Karpas-422 (cell line): ENCODE results near the gene NAA80. TPM values are rescaled to one million over a fixed set of nuclear protein-coding genes. Genes with fewer than 3 reads are reported as not detected.

Experiments
- DNase-seq: peaks from one replicate; pipeline ENCODE4 v3.0.0-alpha.2; 2015
- H2AFZ ChIP-seq: fragments of 200-600 bp; sonication (generic); 2 replicates; pipeline ENCODE4 v1.6.1; 2014; ENCODE audit warnings: antibody characterized with exemption, low read length, mixed read lengths
- H3K27ac ChIP-seq: fragments of 200-600 bp; sonication (generic); 2 replicates; pipeline ENCODE4 v1.5.1; 2014; ENCODE audit warnings: mild to moderate bottlenecking, low read length, moderate library complexity
- H3K27me3 ChIP-seq: fragments of 200-600 bp; sonication (generic); 2 replicates; pipeline ENCODE4 v1.6.1; 2014; ENCODE audit warnings: low read length, mixed read lengths
- H3K36me3 ChIP-seq: fragments of 200-600 bp; sonication (generic); 2 replicates; pipeline ENCODE4 v1.6.1; 2014; ENCODE audit warnings: low read length, mixed read lengths; ENCODE audit not compliant: insufficient read depth
- H3K4me1 ChIP-seq: fragments of 200-600 bp; sonication (generic); 2 replicates; pipeline ENCODE4 v1.6.1; 2014; ENCODE audit warnings: mild to moderate bottlenecking, low read length, mixed read lengths
- H3K4me2 ChIP-seq: fragments of 200-600 bp; sonication (generic); 2 replicates; pipeline ENCODE4 v1.6.1; 2014; ENCODE audit warnings: low read length, low read depth, mild to moderate bottlenecking; ENCODE audit not compliant: poor library complexity, severe bottlenecking
- H3K4me3 ChIP-seq: fragments of 200-600 bp; sonication (generic); 2 replicates; pipeline ENCODE4 v1.5.1; 2014; ENCODE audit warnings: mild to moderate bottlenecking, antibody characterized with exemption, low read length, mixed read lengths
- H3K79me2 ChIP-seq: fragments of 200-600 bp; sonication (generic); 2 replicates; pipeline ENCODE4 v1.6.1; 2014; ENCODE audit warnings: mild to moderate bottlenecking, low read length, mixed read lengths
- H3K9ac ChIP-seq: fragments of 200-600 bp; sonication (generic); 2 replicates; pipeline ENCODE4 v1.6.0; 2014; ENCODE audit warnings: low read length
- H3K9me2 ChIP-seq: fragments of 200-600 bp; sonication (generic), shearing (Covaris generic); replicated peaks from 2 replicates; pipeline ENCODE4 v1.6.0; 2014; ENCODE audit warnings: mild to moderate bottlenecking, low read length, moderate library complexity; ENCODE audit not compliant: insufficient read depth
- H3K9me3 ChIP-seq: fragments of 300-700, 200-600 bp; sonication (generic); 2 replicates; pipeline ENCODE4 v1.6.1; 2014; ENCODE audit warnings: low read length, mixed read lengths
- H4K20me1 ChIP-seq: fragments of 200-600 bp; sonication (generic); 2 replicates; pipeline ENCODE4 v1.6.1; 2014; ENCODE audit warnings: mild to moderate bottlenecking, antibody characterized with exemption, low read length, low read depth; ENCODE audit not compliant: insufficient read depth
- total RNA-seq: library from RNA; depleted of rRNA; stranded (reverse); fragments of >200 nt; shearing (Covaris generic); gene quantifications from 2 replicates; pipeline ENCODE4 v1.2.3, GENCODE V29; 2014; ENCODE audit warnings: low replicate concordance

The NAA80 gene
- total RNA-seq, 1 experiment from 2014 or later, result 18.1 TPM

- Histone ChIP-seq H3K27ac (no peak overlapping the region), H3K9me3 (no peaks in the 10 kb centered on the region), H3K4me2 (no peak overlapping the region), H3K9me2 (no peaks in the 10 kb centered on the region), H3K27me3 (no peaks in the 10 kb centered on the region), H3K9ac (no peak overlapping the region), H2AFZ (no peak overlapping the region), H3K79me2 (no peaks in the 10 kb centered on the region), H3K4me3 (no peak overlapping the region), H4K20me1 (no peaks in the 10 kb centered on the region), H3K36me3 (no peaks in the 10 kb centered on the region), H3K4me1 (peaks cover 3% of the 10 kb centered on the region)
- DNase-seq, result no peak
Measured at GRCh38 chr3:50269977-50270413, 29.2 kb downstream of the NAA80 start.

GRCh38 chr3:50269460-50269859 lies 29.7 kb downstream of the NAA80 start:
- no peak for DNase-seq
- Histone ChIP-seq H3K4me2 (no peak overlapping the region), H3K9me3 (no peaks in the 10 kb centered on the region), H2AFZ (no peak overlapping the region), H3K9me2 (no peaks in the 10 kb centered on the region), H3K9ac (no peak overlapping the region), H3K36me3 (no peaks in the 10 kb centered on the region), H3K27me3 (no peaks in the 10 kb centered on the region), H3K27ac (no peak overlapping the region), H3K4me1 (peaks cover 3% of the 10 kb centered on the region), H3K79me2 (no peaks in the 10 kb centered on the region), H3K4me3 (no peak overlapping the region), H4K20me1 (no peaks in the 10 kb centered on the region)

- H3K27me3 ChIP-seq, result no peaks in the 10 kb centered on the region
- no peaks in the 10 kb centered on the region for H4K20me1 ChIP-seq
- no peak within 1 kb of the TSS for H2AFZ ChIP-seq
- H3K4me2 ChIP-seq, result no peak within 1 kb of the TSS
- no peak within 1 kb of the TSS for H3K4me3 ChIP-seq
- H3K36me3 ChIP-seq, result no peaks in the 10 kb centered on the region
- H3K27ac ChIP-seq, result no peak within 1 kb of the TSS
- H3K9ac ChIP-seq, result no peak within 1 kb of the TSS
- H3K9me3 ChIP-seq, result no peaks in the 10 kb centered on the region
- H3K4me1 ChIP-seq, result peaks cover 3% of the 10 kb centered on the region
- H3K9me2 ChIP-seq, result no peaks in the 10 kb centered on the region
- H3K79me2 ChIP-seq, result no peaks in the 10 kb centered on the region
- DNase-seq, result no peak
Measured at GRCh38 chr3:50268703-50269451, 30.3 kb downstream of the NAA80 start, which contains the start of gene SEMA3B. Gene SEMA3B (plus strand): TSS chr3:50269147. CDS start chr3:50269241, 94 bp downstream.

GRCh38 chr3:50268276-50268675 lies 30.9 kb downstream of the NAA80 start:
- Histone ChIP-seq H3K36me3 (no peaks in the 10 kb centered on the region), H3K9ac (no peak overlapping the region), H3K27me3 (no peaks in the 10 kb centered on the region), H3K4me1 (peaks cover 3% of the 10 kb centered on the region), H3K79me2 (no peaks in the 10 kb centered on the region), H3K27ac (no peak overlapping the region), H3K9me2 (no peaks in the 10 kb centered on the region), H2AFZ (no peak overlapping the region), H3K4me3 (no peak overlapping the region), H3K4me2 (no peak overlapping the region), H3K9me3 (no peaks in the 10 kb centered on the region), H4K20me1 (no peaks in the 10 kb centered on the region)
- DNase-seq, result no peak

DNA sequence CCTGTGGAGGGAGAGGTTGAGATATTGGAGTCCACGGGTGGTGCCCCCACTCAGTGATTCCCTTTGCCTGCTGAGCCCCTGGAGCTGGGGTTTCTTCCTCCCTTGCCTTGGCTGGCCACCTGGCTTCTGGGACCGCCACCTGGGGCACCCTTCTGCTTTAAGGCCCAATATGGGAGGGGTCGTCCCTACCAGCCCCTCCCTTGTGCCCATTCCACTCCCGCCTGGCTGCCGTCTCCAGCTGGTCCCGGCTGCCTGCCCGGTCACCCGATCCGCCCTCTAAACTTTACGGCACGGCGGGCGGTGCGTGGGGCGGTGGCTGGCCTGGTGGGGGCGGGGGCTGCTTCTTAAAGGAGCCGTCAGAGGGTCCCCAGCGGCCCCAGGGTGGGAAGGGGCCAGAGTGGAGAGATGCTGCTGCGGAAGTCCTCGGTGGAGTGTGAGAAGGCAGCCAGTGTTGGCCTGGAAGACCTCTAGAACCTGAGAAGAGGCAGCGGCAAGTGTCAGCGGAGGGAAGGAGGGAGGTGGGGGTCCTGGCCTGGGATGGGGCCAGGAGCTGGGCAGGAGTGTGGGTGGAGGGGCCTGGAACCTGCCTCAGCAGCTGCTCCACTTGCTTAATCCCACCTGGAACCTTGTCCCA lies 31.8 kb downstream of the NAA80 start:
- no peak for DNase-seq
- no peak overlapping the region for H3K4me3 ChIP-seq
- H4K20me1 ChIP-seq, result no peaks in the 10 kb centered on the region
- no peaks in the 10 kb centered on the region for H3K9me2 ChIP-seq
- H3K4me2 ChIP-seq, result no peak overlapping the region
- no peaks in the 10 kb centered on the region for H3K36me3 ChIP-seq
- no peak overlapping the region for H3K27ac ChIP-seq
- H3K9ac ChIP-seq, result no peak overlapping the region
- no peaks in the 10 kb centered on the region for H3K27me3 ChIP-seq
- H3K4me1 ChIP-seq, result no peaks in the 10 kb centered on the region
- no peak overlapping the region for H2AFZ ChIP-seq
- H3K79me2 ChIP-seq, result no peaks in the 10 kb centered on the region
- no peaks in the 10 kb centered on the region for H3K9me3 ChIP-seq

DNA sequence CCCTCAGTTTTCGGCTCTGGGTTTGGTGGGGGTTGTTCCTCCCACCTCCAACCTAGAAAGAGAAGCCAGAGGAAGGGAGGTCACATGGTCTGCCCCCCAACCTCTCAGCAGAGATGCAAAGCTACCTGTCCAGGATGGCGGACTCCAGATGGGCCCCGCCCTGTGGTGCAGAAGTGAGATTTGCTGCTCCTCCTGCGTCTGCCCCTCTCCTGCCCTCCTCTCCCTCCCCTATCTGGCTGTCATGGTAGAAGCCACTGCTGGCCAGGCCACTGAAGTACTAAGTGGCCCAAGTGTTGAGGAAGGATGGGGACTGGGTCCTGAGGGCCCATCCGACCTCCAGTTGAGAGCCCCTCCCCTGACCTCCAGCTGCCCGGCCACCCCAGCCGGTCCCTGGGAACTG lies 32.4 kb downstream of the NAA80 start:
- Histone ChIP-seq H3K27ac (no peak overlapping the region), H3K27me3 (no peaks in the 10 kb centered on the region), H3K36me3 (no peaks in the 10 kb centered on the region), H3K4me2 (no peak overlapping the region), H3K9ac (no peak overlapping the region), H3K9me2 (no peaks in the 10 kb centered on the region), H4K20me1 (no peaks in the 10 kb centered on the region), H2AFZ (no peak overlapping the region), H3K4me3 (no peak overlapping the region), H3K79me2 (no peaks in the 10 kb centered on the region), H3K9me3 (no peaks in the 10 kb centered on the region), H3K4me1 (no peaks in the 10 kb centered on the region)
- no peak for DNase-seq

DNA sequence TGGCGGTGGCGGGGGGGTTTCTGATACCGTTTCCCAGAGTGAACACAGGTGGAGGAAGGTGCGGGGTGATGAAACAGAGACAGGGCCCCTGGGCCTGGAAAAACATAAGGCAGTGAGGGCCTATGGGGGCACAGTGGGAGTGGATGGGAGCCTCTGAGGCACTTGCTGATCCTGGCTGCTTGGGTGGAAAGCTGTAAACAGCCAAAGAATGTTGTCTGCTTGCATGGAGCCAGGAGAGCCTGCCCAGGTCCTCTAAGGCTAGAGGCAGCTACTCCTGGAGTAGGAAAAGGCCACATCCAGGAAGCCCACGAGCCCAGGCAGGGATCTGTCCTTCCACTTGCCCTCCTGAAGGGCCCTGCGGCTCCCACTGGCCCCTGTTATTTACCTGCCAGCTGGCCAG lies 33.2 kb downstream of the NAA80 start:
- no peak overlapping the region for H3K4me3 ChIP-seq
- no peaks in the 10 kb centered on the region for H3K27me3 ChIP-seq
- H4K20me1 ChIP-seq, result no peaks in the 10 kb centered on the region
- no peak overlapping the region for H3K9ac ChIP-seq
- H3K36me3 ChIP-seq, result no peaks in the 10 kb centered on the region
- DNase-seq, result no peak
- no peak overlapping the region for H3K27ac ChIP-seq
- H2AFZ ChIP-seq, result no peak overlapping the region
- H3K79me2 ChIP-seq, result no peaks in the 10 kb centered on the region
- no peak overlapping the region for H3K4me2 ChIP-seq
- no peaks in the 10 kb centered on the region for H3K9me3 ChIP-seq
- H3K4me1 ChIP-seq, result no peaks in the 10 kb centered on the region
- no peaks in the 10 kb centered on the region for H3K9me2 ChIP-seq

GRCh38 chr3:50265571-50265970 lies 33.6 kb downstream of the NAA80 start:
- DNase-seq, result no peak
- H4K20me1 ChIP-seq, result no peaks in the 10 kb centered on the region
- no peaks in the 10 kb centered on the region for H3K9me3 ChIP-seq
- peaks cover 2% of the 10 kb centered on the region for H3K4me1 ChIP-seq
- no peak overlapping the region for H2AFZ ChIP-seq
- H3K27ac ChIP-seq, result no peak overlapping the region
- no peak overlapping the region for H3K9ac ChIP-seq
- H3K27me3 ChIP-seq, result no peaks in the 10 kb centered on the region
- no peak overlapping the region for H3K4me3 ChIP-seq
- no peak overlapping the region for H3K4me2 ChIP-seq
- no peaks in the 10 kb centered on the region for H3K36me3 ChIP-seq
- no peaks in the 10 kb centered on the region for H3K79me2 ChIP-seq
- no peaks in the 10 kb centered on the region for H3K9me2 ChIP-seq
